ENCODE measurements around the gene CCDC195.
"Not testable (repeated sequence)": the region's sequence is repeated elsewhere in the genome, so short reads cannot be mapped to it uniquely, and the experiment has no call there.

CCDC195 gene

DNA sequence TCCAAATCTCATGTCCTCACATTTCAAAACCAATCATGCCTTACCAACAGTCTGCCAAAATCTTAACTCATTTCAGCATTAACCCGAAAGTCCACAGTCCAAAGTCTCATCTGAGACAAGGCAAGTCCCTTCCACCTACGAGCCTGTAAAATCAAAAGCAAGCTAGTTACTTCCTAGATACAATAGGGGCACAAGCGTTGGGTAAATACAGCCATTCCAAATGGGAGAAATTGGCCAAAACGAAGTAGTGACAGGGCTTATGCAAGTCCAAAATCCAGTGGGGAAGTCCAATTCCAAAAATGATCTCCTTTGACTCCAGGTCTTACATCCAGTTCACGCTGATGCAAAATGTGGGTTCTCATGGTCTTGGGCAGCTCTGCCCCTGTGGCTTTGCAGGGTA is 54.5 kb downstream of the CCDC195 start:
- not testable (repeated sequence) for H2BK120ac ChIP-seq (ENCODE audit: low read depth, low read length); H3K27me3 ChIP-seq (ENCODE audit: insufficient read depth, low read length, poor library complexity)
- no CpG with 5 or more reads among the region's 5 CpGs for WGBS (ENCODE audit: extremely low coverage, insufficient coverage, low lambda C conversion rate)

DNA sequence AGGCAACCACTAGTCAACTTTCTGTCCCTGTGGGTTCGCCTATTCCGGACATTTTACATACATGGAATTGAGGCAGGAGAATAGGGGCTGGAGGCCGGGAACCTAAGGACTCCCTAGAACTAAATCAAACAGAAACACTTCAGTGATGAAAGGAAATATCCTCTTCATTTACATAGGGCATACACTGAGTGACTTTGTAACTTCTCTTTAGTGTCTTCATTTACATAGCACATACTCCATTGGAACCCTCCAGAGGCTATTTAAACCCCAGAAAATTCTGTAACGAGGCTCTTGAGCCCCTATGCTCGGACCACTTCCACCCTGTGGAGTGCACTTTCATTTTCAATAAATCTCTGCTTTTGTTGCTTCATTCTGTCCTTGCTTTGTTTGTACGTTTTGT is 56.5 kb downstream of the CCDC195 start:
- Histone ChIP-seq H2BK15ac (replicated peaks; ENCODE audit: low read depth) (no peak overlapping the region), H3K4me2 (ENCODE audit: low read length) (no peak overlapping the region), H4K5ac (ENCODE audit: low read length) (no peak overlapping the region), H3K36me3 (ENCODE audit: control insufficient read depth, insufficient read depth, low read length) (no peaks in the 10 kb centered on the region), H3K4ac (ENCODE audit: low read depth, low read length) (no peak overlapping the region), H3K27me3 (ENCODE audit: insufficient read depth, low read length, poor library complexity) (no peaks in the 10 kb centered on the region), H3K56ac (ENCODE audit: low read length) (no peak overlapping the region), H3K23ac (ENCODE audit: low read length) (no peak overlapping the region), H2AK5ac (ENCODE audit: low read length) (no peak overlapping the region), H3K9ac (ENCODE audit: low read length) (no peak overlapping the region), H3K79me1 (ENCODE audit: low read length) (no peaks in the 10 kb centered on the region), H4K8ac (ENCODE audit: low read depth, low read length) (no peak overlapping the region), H3K79me2 (ENCODE audit: control insufficient read depth, insufficient read depth, low read length) (no peaks in the 10 kb centered on the region), H3K4me1 (ENCODE audit: control insufficient read depth, low read depth, low read length) (no peaks in the 10 kb centered on the region), H3K18ac (ENCODE audit: low read length) (no peak overlapping the region), H2BK5ac (ENCODE audit: low read length) (no peak overlapping the region), H3K27ac (ENCODE audit: low read depth, low read length) (no peak overlapping the region), H2BK120ac (ENCODE audit: low read depth, low read length) (no peak overlapping the region), H3K4me3 (ENCODE audit: low read length) (no peak overlapping the region)
- no peak for DNase-seq
- no CpG with 5 or more reads among the region's 6 CpGs for WGBS (ENCODE audit: extremely low coverage, insufficient coverage, low lambda C conversion rate)

More for the DNA sequence above, 54.5 kb downstream of the CCDC195 start:
- not testable (repeated sequence) for H3K18ac ChIP-seq (ENCODE audit: low read length); H3K79me1 ChIP-seq (ENCODE audit: low read length); H2BK5ac ChIP-seq (ENCODE audit: low read length); H3K4me1 ChIP-seq (ENCODE audit: control insufficient read depth, low read depth, low read length); H4K8ac ChIP-seq (ENCODE audit: low read depth, low read length); H2AK5ac ChIP-seq (ENCODE audit: low read length); H3K4ac ChIP-seq (ENCODE audit: low read depth, low read length); H3K79me2 ChIP-seq (ENCODE audit: control insufficient read depth, insufficient read depth, low read length); H4K5ac ChIP-seq (ENCODE audit: low read length); H2BK15ac ChIP-seq (replicated peaks; ENCODE audit: low read depth); H3K27ac ChIP-seq (ENCODE audit: low read depth, low read length); H3K56ac ChIP-seq (ENCODE audit: low read length); H3K4me2 ChIP-seq (ENCODE audit: low read length); H3K36me3 ChIP-seq (ENCODE audit: control insufficient read depth, insufficient read depth, low read length); H3K9ac ChIP-seq (ENCODE audit: low read length); H3K23ac ChIP-seq (ENCODE audit: low read length); H3K4me3 ChIP-seq (ENCODE audit: low read length); DNase-seq

DNA sequence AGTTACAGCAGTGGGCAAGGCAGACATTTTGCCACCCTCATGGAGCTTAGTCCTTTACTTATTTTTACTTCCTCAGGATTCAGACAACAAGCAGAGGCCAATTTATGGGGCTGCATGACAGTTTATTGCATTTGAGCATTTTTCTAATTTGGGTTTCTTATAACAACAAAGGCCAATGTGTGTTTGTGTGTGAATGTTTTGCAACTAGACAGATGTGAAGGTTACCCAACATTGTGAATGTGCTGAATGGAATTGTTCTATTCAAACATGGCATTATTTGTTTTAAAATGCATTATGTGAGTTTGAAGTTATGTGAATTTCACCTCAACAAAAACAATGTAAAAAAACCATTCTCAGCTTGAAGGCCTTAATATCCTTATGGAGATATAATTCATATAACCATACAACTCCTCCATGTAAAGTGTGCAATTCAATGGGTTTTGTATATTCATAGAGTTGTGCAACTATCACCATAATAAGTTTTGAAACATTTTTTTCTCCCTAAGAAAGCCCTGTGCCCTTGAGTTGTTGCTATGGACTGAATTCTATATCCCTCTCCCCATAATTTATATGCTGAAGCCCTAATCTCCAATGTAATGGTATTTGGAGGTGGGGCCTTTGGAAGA is 57.3 kb downstream of the CCDC195 start:
- Histone ChIP-seq H3K56ac (ENCODE audit: low read length) (no peak overlapping the region), H3K23ac (ENCODE audit: low read length) (no peak overlapping the region)
- DNase-seq = no peak

DNA sequence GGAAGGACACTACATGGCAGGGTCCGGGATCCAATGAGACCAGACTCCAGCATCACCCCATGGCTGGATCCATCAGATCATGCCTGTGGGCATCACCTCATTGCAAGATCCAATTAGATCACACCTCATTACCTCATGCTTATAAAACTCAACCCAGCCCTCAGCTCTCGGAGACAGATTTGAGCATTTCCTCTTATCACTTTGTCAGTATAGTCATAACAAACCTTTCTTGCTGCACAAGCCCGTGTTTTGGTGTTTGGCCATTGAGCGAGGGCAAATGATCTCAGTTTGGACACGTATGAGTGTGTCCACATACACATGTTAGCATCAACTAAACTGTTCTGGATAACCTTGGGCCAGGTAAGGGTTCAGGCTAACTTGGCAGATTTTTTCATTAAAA is 58.8 kb downstream of the CCDC195 start:
- H3K18ac ChIP-seq (ENCODE audit: low read length) = no peak overlapping the region
- H3K4me3 ChIP-seq (ENCODE audit: low read length) = no peak overlapping the region
- no peak overlapping the region for H4K5ac ChIP-seq (ENCODE audit: low read length)
- H3K79me1 ChIP-seq (ENCODE audit: low read length) = no peaks in the 10 kb centered on the region
- WGBS (ENCODE audit: extremely low coverage, insufficient coverage, low lambda C conversion rate) = no CpG with 5 or more reads among the region's 5 CpGs
- no peak overlapping the region for H3K56ac ChIP-seq (ENCODE audit: low read length)
- H3K4ac ChIP-seq (ENCODE audit: low read depth, low read length) = no peak overlapping the region
- no peaks in the 10 kb centered on the region for H3K36me3 ChIP-seq (ENCODE audit: control insufficient read depth, insufficient read depth, low read length)
- H4K8ac ChIP-seq (ENCODE audit: low read depth, low read length) = no peak overlapping the region
- H3K4me1 ChIP-seq (ENCODE audit: control insufficient read depth, low read depth, low read length) = no peaks in the 10 kb centered on the region
- H2AK5ac ChIP-seq (ENCODE audit: low read length) = no peak overlapping the region
- no peaks in the 10 kb centered on the region for H3K27me3 ChIP-seq (ENCODE audit: insufficient read depth, low read length, poor library complexity)
- no peak overlapping the region for H3K9ac ChIP-seq (ENCODE audit: low read length)
- no peak overlapping the region for H2BK120ac ChIP-seq (ENCODE audit: low read depth, low read length)
- no peak overlapping the region for H3K23ac ChIP-seq (ENCODE audit: low read length)
- DNase-seq = peak; percentile 23
- no peak overlapping the region for H2BK5ac ChIP-seq (ENCODE audit: low read length)
- no peaks in the 10 kb centered on the region for H3K79me2 ChIP-seq (ENCODE audit: control insufficient read depth, insufficient read depth, low read length)
- no peak overlapping the region for H2BK15ac ChIP-seq (replicated peaks; ENCODE audit: low read depth)
- H3K27ac ChIP-seq (ENCODE audit: low read depth, low read length) = no peak overlapping the region
- H3K4me2 ChIP-seq (ENCODE audit: low read length) = no peak overlapping the region

More for the DNA sequence above, 57.3 kb downstream of the CCDC195 start:
- H3K4me1 ChIP-seq (ENCODE audit: control insufficient read depth, low read depth, low read length) = no peaks in the 10 kb centered on the region
- no peak overlapping the region for H3K4me3 ChIP-seq (ENCODE audit: low read length)
- no peaks in the 10 kb centered on the region for H3K36me3 ChIP-seq (ENCODE audit: control insufficient read depth, insufficient read depth, low read length)
- H3K9ac ChIP-seq (ENCODE audit: low read length) = no peak overlapping the region
- no peak overlapping the region for H3K4ac ChIP-seq (ENCODE audit: low read depth, low read length)
- no peak overlapping the region for H2BK5ac ChIP-seq (ENCODE audit: low read length)
- no peak overlapping the region for H3K4me2 ChIP-seq (ENCODE audit: low read length)
- no peaks in the 10 kb centered on the region for H3K79me1 ChIP-seq (ENCODE audit: low read length)
- no peaks in the 10 kb centered on the region for H3K27me3 ChIP-seq (ENCODE audit: insufficient read depth, low read length, poor library complexity)
- no peak overlapping the region for H4K8ac ChIP-seq (ENCODE audit: low read depth, low read length)
- no peak overlapping the region for H3K18ac ChIP-seq (ENCODE audit: low read length)
- no peak overlapping the region for H3K27ac ChIP-seq (ENCODE audit: low read depth, low read length)
- H4K5ac ChIP-seq (ENCODE audit: low read length) = no peak overlapping the region
- no peak overlapping the region for H2BK120ac ChIP-seq (ENCODE audit: low read depth, low read length)
- no peak overlapping the region for H2AK5ac ChIP-seq (ENCODE audit: low read length)
- no peaks in the 10 kb centered on the region for H3K79me2 ChIP-seq (ENCODE audit: control insufficient read depth, insufficient read depth, low read length)
- H2BK15ac ChIP-seq (replicated peaks; ENCODE audit: low read depth) = no peak overlapping the region

DNA sequence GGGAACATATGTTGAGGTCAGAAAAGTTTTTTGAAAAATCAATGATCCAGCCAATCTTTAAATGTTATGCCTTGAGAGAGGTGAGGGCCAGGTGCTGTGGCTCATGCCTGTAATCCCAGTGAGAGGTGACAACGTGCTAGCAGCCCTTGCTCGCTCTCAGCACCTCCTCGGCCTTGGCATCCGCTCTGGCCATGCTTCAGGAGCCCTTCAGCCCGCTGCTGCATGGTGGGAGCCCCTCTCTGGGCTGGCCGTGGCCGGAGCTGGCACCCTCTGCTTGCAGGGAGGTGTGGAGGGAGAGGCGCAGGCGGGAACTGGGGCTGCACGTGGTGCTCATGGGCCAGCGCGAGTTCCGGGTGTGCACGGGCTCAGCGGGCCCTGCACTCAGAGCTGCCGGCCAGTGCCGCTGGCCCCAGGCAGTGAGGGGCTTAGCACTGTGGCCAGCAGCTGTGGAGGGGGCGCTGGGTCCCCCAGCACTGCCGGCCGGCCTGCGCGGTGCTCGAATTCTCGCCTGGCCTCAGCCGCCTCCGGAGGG is 61.1 kb downstream of the CCDC195 start:
- WGBS (ENCODE audit: extremely low coverage, insufficient coverage, low lambda C conversion rate) = no CpG with 5 or more reads among the region's 26 CpGs
- Histone ChIP-seq H3K56ac (ENCODE audit: low read length) (no peak overlapping the region), H2BK120ac (ENCODE audit: low read depth, low read length) (no peak overlapping the region), H3K79me2 (ENCODE audit: control insufficient read depth, insufficient read depth, low read length) (no peaks in the 10 kb centered on the region), H3K27me3 (ENCODE audit: insufficient read depth, low read length, poor library complexity) (no peaks in the 10 kb centered on the region), H3K4me2 (ENCODE audit: low read length) (no peak overlapping the region), H3K9ac (ENCODE audit: low read length) (no peak overlapping the region), H3K4me1 (ENCODE audit: control insufficient read depth, low read depth, low read length) (no peaks in the 10 kb centered on the region), H3K4ac (ENCODE audit: low read depth, low read length) (no peak overlapping the region), H4K5ac (ENCODE audit: low read length) (no peak overlapping the region), H4K8ac (ENCODE audit: low read depth, low read length) (no peak overlapping the region), H3K79me1 (ENCODE audit: low read length) (no peaks in the 10 kb centered on the region), H3K18ac (ENCODE audit: low read length) (no peak overlapping the region), H3K36me3 (ENCODE audit: control insufficient read depth, insufficient read depth, low read length) (no peaks in the 10 kb centered on the region), H2AK5ac (ENCODE audit: low read length) (no peak overlapping the region), H3K23ac (ENCODE audit: low read length) (no peak overlapping the region), H3K4me3 (ENCODE audit: low read length) (no peak overlapping the region), H2BK15ac (replicated peaks; ENCODE audit: low read depth) (no peak overlapping the region), H2BK5ac (ENCODE audit: low read length) (no peak overlapping the region), H3K27ac (ENCODE audit: low read depth, low read length) (no peak overlapping the region)
- DNase-seq = no peak

Data from mesendoderm (in vitro differentiated cells).